CMK (cell line): ENCODE measurements around the gene KLHL18.
"Not testable (repeated sequence)": the region's sequence is repeated elsewhere in the genome, so short reads cannot be mapped to it uniquely, and the experiment has no call there.

ENCODE experiments used
- DNase-seq: peaks from one replicate; pipeline ENCODE4 v3.0.0-alpha.2; 2010; ENCODE audit warnings: low read depth

The KLHL18 gene

DNA sequence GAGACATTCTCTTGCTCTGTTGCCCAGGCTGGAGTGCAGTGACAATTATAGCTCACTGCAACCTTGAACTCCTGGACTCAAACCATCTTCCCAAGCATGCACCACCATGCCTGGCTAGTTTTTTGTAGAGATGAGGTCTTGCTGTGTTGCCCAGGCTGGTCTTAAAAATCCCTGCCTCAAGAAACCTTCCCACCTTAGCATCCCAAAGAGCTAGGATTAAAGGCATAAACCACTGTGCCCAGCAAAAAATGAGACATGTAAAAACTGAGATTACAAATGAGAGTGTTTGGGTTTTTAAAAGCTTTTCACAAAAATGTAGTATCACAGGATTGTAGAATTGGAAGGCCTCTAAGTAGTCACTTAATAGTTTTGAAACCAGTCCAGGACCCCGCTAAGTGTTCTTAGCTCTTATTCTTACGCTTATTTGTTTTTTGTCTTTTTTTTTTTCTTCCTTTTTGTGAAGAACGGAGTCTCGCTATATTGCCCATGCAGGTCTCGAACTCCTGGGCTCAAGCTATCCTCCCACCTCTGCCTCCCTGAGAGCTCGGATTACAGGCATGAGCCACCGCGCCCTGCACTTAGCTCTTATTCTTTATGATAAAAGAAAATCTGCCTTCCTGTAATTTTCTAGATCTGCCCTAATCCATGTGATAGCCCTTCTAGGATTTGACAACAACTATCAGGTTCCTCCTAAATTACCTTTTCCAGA, 31.5 kb downstream of the KLHL18 start:
- DNase-seq = no peak

- DNase-seq = peak; percentile 56
Observed at GRCh38 chr3:47315069-47315647, 32.4 kb downstream of the KLHL18 start.

GRCh38 chr3:47316151-47316550, 33.4 kb downstream of the KLHL18 start:
- not testable (repeated sequence) for DNase-seq

DNA sequence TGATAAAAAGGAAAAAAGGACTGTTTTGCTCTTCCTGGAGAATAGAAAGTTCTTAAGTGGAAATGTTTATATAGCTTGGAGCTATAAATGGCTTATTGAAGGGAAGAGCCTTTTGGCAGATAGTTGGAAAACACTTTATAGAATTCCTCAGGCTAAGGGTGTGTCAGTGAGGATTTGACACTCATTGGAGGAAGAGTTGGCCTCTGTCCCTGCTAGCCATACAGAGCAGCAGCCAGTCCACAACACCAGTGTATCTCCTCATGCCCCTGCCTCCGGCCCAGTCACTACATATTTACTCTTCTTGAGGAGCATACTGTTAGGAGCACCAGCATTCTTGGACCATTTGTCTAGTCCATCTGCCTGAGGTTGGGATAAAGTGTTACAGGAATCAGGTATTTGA, 36.2 kb downstream of the KLHL18 start:
- no peak for DNase-seq

DNA sequence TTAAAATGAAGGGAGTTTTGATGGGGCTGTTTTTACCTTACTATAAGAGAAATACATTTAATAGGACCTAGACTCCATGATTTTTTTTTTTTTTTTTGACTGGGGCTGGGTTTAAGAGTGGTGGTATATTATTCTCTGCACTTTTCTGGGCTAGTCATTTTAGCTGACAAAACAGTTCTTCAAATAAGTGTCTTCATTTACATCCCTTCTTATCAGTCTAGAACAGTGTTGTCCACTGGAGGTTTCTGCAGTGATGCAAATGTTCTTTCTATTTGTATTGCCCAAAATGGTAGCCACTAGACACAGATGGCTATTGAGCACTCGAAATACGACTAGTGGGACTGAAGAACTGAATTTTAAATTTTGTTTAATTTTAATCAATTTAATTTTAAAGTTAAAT, 37.2 kb downstream of the KLHL18 start:
- DNase-seq = no peak

- DNase-seq = no peak
Observed at GRCh38 chr3:47323431-47324277, 40.9 kb downstream of the KLHL18 start.

- DNase-seq = peak; percentile 60
Observed at GRCh38 chr3:47324278-47324865, 41.6 kb downstream of the KLHL18 start.

DNA sequence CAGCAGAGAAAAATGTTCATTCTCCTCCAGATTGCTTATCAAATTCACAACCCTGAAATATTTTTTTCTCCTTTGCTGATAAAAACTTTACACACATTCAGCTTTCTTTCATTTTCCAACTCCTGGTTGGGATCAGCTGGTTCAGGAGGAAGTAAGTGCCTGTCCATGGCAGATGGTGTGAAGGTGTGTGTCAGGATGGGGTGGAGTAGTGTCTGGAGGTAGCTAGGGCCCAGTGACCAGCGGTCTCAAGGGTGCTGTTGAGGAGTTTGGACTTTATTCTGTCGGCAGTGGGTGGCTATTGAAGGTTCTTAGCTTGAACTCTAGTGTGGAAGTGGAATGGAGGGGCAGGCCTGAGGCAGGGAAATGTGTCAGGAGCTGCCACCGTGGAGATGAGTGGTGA, 51.2 kb downstream of the KLHL18 start:
- DNase-seq = no peak

GRCh38 chr3:47337656-47338055, 54.9 kb downstream of the KLHL18 start:
- DNase-seq = no peak

- no peak for DNase-seq
Observed at GRCh38 chr3:47339951-47340350, 57.2 kb downstream of the KLHL18 start.

DNA sequence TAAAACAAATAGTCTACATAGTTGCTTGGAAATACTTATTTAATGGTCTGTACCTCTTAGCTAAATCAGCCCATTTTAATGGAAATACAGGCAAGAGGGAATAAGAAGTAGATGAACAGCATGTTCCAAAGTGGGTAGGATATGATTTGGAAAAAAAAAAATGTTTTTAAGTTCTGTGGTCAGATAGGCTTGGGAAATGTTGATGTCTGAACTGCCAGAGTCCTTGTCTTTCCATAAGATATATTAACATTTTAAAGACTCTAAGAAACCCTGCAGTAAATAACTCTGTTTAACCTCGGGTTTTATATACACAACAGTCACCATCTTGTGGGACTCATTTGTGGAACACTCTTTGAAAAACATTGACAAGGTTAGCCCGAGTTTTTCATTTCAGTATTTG, 58.1 kb downstream of the KLHL18 start:
- no peak for DNase-seq

- no peak for DNase-seq
Observed at GRCh38 chr3:47342151-47342550, 59.4 kb downstream of the KLHL18 start.

DNA sequence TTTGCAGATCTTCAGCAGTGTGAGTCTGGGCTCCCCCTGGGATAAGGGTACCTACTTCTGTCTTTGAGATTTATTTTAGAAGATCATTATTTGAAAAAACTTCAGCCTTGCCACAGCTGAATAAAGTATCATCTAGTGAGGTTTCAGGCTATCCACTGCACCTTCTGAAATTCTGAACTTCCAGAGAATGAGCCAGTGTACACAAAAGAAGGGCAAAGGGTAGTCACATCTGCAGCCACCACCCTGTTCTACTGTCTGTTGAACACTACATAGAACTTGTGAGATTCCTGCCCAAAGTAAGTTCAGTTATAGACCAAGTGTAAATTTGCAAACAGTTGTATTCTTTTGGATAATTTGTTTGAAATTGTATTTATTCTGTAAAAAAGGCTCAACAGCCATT, 60.1 kb downstream of the KLHL18 start:
- no peak for DNase-seq

GRCh38 chr3:47343471-47343971, 60.8 kb downstream of the KLHL18 start:
- DNase-seq = no peak

GRCh38 chr3:47344971-47345370, 62.2 kb downstream of the KLHL18 start:
- peak; percentile 26 for DNase-seq

DNA sequence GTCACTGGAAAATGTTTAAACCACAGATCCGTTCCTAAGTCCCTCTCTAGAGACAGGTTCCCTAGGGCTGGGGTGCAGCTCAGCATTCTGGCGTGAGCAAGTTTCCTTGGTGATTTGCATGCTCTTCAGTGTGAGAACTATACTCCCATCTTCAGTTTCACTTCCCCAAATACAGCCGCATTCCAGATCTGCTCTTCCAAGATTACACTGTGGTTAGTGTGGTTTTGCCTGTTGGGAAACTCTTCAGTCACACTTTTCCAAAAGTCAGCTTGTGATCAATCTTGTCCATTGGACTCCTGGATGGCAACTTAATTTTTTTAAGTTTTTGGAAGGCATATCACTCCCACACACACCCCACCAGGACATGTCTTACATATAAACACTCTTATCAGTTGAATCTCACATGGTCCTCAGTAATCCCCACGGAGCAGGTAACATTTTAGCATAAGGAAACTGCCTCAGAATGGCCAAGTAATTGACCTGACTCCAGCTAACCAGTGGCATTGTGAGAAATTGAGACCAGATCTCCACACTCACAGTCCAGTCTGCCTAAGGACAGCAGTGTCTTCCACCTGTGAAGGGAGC, 64.6 kb downstream of the KLHL18 start:
- DNase-seq = peak; percentile 53

GRCh38 chr3:47348411-47349154, 65.8 kb downstream of the KLHL18 start:
- no peak for DNase-seq

GRCh38 chr3:47355010-47355409, 72.3 kb downstream of the KLHL18 start:
- no peak for DNase-seq

DNA sequence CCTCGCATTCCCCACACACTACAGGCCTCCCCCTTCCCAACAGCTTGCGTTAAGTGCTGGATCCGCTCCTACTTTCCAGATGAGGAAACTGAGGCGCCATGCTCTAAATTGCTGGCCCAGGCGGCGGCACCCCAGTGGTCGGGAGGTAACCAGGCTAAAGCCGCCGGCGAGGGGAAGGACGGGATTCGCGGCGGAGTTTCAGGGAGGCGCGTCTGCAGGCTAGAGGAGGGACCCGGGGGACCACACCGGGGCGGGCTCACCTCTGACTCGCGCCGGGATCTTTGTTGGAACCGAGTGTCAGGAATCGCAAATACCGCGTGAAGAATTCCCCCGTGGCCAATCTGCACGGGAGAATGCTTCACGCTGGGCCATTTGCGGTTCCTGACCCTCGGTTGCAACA, 73.5 kb downstream of the KLHL18 start:
- no peak for DNase-seq

- DNase-seq = no peak
Observed at GRCh38 chr3:47359323-47359722, 76.6 kb downstream of the KLHL18 start.

DNA sequence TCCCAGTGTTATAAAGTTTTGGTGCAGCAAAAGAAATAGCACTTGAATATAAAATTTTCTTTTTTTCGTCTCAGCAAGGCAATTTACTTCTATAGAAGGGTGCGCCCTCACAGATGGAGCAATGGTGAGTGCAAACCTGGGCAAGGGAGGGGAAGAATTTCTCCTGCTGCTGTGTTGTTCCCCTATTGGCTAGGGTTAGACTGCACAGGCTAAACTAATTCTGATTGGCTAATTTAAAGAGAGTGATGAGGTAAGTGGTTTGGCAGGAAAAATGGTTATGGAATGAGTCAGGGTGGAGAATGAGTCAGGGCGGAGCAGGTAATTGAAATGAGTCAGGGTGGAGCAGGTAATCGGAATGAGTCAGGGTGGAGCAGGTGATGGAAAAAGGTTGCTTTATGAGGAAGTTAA, 77.4 kb downstream of the KLHL18 start:
- not testable (repeated sequence) for DNase-seq
